HL-60/S4 treated with phorbol 12-myristate 13-acetate at 8.2 ng/mL for 4 days and 3 days (cell line): ENCODE measurements around the gene GRIK4.

Experiments
- in situ Hi-C: fragments of 300-500 bp; cut with MboI; formaldehyde crosslinking; loops from 2 replicates; pipeline ENCODE4 v1.15.0; 2022; ENCODE audit warnings: low sequenced_read_pairs

GRIK4 gene

GRCh38 chr11:120923866-120924508 is 412.4 kb downstream of the GRIK4 start:
- in situ Hi-C loops, result no loop called here

DNA sequence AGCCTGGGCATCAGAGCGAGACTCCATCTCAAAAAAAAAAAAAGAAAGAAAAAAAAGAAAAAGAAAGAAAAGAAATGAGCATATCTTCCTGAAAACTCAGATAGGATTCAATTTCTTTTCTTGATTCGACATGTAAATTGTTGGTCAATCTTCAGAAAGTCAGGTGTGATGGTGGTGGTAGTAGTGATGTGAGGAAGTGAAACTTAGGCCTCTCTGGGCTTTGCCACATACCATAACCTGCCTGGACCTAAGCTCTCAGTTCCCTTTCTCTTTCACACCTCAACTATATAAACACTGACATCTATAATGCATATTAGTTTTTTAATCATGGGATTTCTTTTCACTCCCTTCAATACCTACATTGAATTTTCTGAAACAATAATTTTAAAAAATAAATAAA is 414.4 kb downstream of the GRIK4 start:
- in situ Hi-C loops, result loop anchor here (25.0 kb wide), 1 partner anchor 389 kb away; no protein-coding TSS in a partner anchor

- in situ Hi-C loops, result loop anchor here (25.0 kb wide), 1 partner anchor 391 kb away; no protein-coding TSS in a partner anchor
Observed at GRCh38 chr11:120928627-120929026, 417.1 kb downstream of the GRIK4 start.

DNA sequence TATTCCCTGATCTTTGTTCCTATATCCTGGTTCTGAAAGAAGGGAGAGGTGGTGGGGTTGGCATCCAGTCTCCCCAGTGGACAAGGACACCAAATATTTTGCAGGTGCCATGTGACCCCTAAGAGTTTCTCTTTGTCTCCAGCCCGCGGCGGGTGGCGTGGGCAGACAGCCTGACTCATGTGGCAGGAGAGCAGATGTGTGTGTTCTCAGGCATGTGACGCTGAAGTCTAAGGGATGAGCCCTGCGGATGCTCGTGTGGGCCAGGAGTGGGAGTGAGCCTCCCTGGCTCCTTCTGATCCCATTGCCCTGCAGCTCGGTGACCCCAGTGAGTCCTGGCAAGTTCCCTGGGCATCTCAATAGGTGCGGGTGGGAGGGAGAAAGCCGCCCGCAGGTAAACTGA is 417.5 kb downstream of the GRIK4 start:
- in situ Hi-C loops, result loop anchor here (25.0 kb wide), 1 partner anchor 392 kb away; no protein-coding TSS in a partner anchor

GRCh38 chr11:120929664-120930154 is 418.2 kb downstream of the GRIK4 start:
- in situ Hi-C loops, result loop anchor here (25.0 kb wide), 1 partner anchor 392 kb away; no protein-coding TSS in a partner anchor

DNA sequence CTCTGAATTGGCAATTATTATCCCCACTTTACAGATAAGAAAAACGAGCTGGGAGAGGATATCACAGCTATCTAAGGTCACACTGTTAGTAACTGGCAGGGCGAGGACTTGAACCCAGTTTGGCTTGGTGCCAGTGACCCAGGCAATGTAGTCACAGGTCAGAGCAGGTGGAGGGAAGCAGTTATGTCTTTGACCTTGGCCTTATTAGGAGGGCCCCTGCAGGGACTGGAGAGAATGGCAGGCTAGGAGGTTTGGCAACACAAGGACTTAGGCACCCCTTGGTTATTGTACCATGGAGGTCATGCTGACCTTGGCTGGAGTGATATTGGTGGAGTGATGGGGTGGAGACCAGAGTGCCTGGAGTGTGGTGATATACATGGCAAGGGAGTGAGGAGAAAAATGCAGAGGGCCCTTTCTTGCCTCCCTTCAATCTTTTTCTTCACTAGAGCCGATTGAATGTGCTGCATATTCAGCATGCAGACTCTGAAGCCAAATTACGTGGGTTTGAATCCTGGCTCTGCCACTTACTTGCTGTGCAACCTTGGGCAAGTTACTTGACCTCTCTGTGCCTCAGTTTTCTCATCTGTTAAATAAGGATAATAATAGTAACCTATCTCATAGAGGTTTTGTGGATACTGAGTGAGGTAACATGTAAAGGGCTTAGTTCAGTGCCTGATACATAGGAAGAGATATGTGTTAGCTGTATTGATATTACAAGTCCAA is 419.7 kb downstream of the GRIK4 start:
- in situ Hi-C loops, result loop anchor here (25.0 kb wide), 1 partner anchor 394 kb away; no protein-coding TSS in a partner anchor

DNA sequence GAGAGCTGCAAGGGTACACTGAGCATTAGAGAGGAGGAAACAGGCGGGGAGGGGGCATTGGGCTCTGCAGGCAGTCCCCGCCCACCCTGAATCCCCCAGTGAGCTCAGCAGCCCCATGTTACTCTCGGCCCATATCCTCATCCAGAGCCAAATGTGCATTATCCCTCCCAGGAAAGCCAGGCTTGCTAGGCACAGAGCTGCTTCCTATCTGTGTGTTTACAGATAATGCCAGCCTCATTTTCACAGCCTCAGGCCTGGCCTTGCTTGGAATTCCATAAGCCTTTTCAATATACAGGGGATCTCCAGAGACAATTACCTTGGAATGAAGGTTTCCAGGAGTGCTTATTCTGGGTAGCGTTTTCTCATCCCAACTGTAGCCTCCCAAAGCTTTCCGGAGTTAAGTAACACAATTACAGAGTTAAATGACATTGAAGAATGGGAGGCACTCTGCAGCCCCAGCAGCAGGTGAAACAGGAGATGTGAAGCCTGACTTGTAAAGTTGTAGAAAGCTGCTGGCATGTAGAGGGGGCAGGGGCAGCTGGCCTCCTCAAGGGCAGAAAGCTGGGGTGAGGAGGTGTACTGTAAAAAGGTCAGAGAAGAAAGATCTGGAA is 420.9 kb downstream of the GRIK4 start:
- in situ Hi-C loops, result loop anchor here (25.0 kb wide), 1 partner anchor 395 kb away; no protein-coding TSS in a partner anchor

GRCh38 chr11:120936356-120936755 is 424.8 kb downstream of the GRIK4 start:
- in situ Hi-C loops, result loop anchor here (25.0 kb wide), 1 partner anchor 399 kb away; no protein-coding TSS in a partner anchor

GRCh38 chr11:120937501-120937900 is 426.0 kb downstream of the GRIK4 start:
- in situ Hi-C loops, result loop anchor here (25.0 kb wide), 1 partner anchor 400 kb away; no protein-coding TSS in a partner anchor

DNA sequence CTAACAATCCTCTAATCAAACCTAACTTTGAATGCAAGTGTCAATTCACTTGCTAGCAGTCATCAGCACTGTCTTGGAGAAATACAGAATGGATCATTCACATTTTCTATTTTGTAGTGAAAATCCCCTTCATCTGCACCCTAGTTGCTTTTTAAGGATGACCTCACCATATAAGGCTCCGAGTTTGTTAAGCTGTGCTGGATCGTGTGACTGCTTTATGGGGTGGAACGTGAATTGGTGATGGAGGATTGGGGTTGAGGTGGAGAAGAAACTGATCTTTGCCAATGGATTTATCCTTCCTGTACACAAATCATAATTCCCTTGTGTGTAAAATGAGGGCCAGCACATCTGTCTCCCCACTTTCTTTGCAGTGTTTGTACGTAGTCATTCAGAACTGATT is 426.7 kb downstream of the GRIK4 start:
- in situ Hi-C loops, result loop anchor here (25.0 kb wide), 1 partner anchor 401 kb away; no protein-coding TSS in a partner anchor

DNA sequence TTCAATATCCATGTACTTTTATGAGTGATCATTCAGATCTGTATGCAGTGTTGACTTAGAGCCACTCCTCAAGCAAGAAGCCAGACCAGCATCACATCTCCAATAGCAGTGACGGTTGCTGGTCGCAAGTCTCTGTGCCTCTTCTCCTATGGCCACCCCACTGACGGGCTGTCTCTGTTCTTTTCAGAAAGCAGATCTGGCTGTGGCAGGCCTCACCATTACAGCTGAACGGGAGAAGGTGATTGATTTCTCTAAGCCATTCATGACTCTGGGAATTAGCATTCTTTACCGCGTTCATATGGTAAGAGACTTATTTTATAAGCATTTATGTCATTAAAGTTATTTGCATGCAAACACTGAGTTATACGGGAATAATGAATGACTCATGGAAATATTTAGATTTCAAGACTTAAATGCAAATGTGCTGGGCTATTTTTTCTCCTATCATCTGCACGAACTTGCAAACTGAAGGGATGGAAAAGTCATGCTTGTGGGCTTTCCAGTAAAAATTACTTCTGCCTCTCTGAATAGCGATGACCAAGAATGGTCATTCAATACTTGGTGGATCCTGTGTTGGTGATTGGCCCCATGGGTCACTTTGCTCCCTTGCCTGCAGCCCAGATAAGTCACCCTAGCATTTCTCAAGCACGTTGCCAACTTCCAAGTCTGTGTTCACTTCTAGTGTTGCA is 428.8 kb downstream of the GRIK4 start:
- in situ Hi-C loops, result loop anchor here (25.0 kb wide), 1 partner anchor 403 kb away; no protein-coding TSS in a partner anchor

DNA sequence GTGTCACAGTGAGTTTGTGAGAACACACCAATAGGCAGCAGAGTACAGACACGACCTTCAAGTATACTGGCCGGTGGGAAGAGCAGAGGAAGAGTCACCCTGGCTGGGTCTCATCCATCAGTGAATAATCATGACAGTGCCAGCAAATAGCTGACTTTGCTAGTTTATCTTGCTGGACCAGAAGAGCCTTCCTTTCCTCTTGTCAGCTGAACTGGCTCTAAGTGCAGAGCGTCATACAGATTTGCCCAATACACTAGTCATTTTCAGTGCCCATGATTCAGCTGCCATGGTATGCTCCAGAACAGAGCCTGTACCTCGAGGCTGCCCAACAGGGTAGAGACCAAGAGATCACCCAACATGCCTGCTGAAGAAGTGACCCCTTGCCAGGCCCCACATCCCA is 429.5 kb downstream of the GRIK4 start:
- in situ Hi-C loops, result loop anchor here (25.0 kb wide), 1 partner anchor 404 kb away; no protein-coding TSS in a partner anchor

DNA sequence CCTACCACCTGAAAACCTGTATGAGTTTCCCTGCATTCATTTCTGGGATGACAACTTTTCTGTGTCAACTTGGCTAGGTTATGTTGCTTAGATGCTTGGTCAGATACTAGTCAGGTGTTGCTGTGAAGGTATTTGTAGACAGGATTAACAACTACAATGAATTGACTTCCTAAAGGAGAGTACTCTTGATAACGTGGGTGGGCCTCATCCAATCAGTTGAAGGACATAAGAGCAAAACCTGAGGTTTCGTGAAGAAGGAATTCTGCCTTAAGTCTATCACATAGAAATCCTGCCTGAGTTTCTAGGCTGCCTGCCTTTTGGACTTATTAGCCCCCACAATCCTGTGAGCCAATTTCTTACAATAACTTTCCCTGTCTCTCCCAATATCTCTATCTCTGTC is 431.2 kb downstream of the GRIK4 start:
- in situ Hi-C loops, result loop anchor here (25.0 kb wide), 1 partner anchor 405 kb away; no protein-coding TSS in a partner anchor

GRCh38 chr11:120945042-120945441 is 433.5 kb downstream of the GRIK4 start:
- in situ Hi-C loops, result loop anchor here (25.0 kb wide), 1 partner anchor 408 kb away; no protein-coding TSS in a partner anchor

DNA sequence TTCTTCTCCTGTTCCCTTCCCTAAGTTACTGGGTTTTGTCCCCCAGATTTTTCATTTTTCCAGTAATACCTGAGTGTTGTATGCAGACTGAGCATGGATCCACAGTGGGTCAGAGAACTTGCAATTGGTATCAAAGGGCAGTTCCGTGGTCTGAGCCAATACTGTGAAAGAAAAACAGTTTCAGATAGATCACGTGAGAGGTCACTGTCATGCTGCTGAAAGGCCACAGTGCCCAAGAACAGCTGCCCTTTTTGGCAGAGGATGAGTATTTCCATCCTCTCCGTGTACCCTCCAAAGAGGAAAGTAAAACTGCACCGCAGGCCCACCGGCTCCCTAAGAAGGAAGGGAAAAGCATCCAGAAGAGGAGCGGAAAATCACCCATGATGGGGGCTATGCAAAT is 439.3 kb downstream of the GRIK4 start:
- in situ Hi-C loops, result no loop called here

DNA sequence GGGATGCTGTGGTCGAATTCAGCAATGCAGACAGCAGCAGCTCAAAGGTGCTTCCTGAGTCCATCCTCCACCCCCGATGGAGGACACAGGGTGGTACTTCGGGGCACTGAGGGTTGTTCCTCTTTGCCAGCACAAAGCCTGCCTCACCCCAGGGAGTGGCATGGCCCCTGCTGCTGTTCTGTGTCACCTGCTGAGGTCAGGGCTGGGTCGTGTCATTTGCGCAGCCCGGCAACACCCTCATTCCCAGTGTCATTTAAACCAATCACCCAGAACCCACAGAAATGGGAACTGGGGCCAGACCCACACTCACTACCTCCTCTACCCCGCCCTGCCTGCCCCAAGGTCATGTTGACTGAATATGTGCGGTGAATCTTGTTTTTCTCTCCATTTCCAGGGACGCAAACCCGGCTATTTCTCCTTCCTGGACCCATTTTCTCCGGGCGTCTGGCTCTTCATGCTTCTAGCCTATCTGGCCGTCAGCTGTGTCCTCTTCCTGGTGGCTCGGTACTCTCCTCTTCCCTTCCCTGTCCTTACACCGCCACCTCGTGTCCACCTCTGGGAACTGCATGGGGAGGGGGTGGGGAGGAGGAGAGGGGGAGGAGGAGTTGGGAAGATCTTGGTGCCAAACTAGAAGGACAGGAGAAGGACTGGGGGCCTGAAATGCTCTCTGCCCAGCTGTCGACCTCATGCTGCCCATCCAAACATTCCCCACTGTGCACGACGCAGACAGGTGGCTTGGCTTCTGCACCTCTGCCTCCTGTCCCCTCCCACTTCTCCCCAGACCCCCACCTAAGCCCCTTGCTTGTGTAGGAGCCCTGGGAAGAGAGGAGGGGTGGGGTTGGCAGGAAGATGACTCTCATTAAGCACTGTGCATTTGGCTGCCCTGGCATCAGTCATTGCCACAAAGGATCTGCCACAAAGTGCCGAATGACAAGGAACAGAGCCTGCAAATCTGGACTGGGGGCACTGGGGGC is 441.2 kb downstream of the GRIK4 start:
- in situ Hi-C loops, result no loop called here

DNA sequence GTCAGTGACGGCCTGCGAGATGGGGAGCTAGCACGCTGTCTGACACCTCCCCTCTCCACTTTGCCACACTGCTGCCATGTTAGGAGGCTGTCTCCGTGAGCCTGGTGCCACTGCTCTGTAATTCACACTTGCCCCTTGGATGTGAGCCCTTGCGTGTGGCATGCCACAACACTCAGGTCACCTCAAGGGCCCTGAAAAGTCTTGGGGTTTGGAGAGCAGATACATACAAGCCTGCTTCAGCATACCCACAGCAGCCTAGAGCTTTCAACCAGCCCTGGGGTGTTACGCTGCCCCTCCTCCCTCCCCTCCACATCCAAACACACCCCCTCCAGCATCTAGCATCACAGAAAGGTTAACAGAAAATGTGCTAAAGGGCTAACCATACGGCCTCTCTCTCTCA is 442.8 kb downstream of the GRIK4 start:
- in situ Hi-C loops, result no loop called here

DNA sequence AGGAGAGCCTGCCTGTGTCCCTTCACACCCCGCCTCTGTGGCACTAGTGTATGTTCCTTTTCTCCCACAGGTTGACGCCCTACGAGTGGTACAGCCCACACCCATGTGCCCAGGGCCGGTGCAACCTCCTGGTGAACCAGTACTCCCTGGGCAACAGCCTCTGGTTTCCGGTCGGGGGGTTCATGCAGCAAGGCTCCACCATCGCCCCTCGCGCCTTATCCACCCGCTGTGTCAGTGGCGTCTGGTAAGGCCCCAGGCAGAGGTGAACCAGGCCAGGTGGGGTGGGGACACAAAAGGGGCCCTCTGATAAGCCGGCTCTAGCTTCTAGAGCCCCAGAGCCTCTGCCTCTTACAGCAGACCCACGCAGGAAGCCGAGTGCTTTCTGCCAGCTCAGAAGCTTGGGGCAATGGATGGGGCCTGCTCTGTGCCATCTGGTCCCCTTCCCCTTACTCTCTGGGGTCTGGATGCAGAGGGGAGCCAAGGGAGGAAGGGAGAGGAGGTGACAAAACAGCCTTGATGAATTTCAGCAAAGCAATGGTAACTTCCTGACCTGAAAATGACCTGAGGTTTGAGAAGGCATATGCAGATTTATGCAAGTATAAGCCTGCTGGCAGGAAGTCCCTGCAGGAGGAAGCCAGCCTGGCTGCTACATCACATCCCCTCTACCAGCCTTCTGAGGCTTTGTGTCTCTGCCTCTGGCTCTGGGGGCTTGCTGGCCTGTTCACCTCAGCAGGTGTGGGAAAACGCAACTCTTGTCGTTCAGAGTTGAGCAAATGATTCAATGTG is 445.4 kb downstream of the GRIK4 start:
- in situ Hi-C loops, result no loop called here
